Ovary (tissue), 3 donors: ENCODE data around the gene PBLD.
"Not testable (repeated sequence)": the region's sequence is repeated elsewhere in the genome, so short reads cannot be mapped to it uniquely, and the experiment has no call there.

Source experiments
- POLR2A ChIP-seq: fragments of 450-650 bp; IDR thresholded peaks from one replicate; pipeline ENCODE4 v1.6.1; 2017; ENCODE audit warnings: antibody characterized with exemption, mild to moderate bottlenecking, moderate library complexity
- TF ChIP-seq, protein P1 (sequence below), 3 donors: fragments of 450-650 bp in 2 of 3; fragments of 200-600 bp in 1 of 3; IDR thresholded peaks; one replicate each; pipeline versions ENCODE4 v1.5.1 to v1.8.0; 2016 to 2022; ENCODE audit warnings: antibody characterized with exemption in 3 of 3, mild to moderate bottlenecking in 1 of 3
- donor health status: DM: no; HTN: no; CAD: no.

DNA sequence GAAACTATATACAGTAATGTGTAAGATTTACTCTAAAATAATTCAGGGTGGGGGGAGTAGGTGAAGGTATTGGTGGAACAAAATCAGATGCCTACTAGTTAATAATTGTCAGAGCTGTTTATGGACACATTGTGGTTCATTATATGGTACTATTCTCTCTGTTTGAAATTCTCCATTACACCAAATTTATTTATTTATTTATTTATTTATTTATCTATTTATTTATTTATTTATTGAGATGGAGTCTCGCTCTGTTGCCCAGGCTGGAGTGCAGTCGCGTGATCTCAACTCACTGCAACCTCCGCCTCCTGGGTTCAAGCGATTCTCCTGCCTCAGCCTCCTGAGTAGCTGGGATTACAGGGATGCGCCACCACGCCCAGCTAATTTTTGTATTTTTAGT, 86.3 kb downstream of the PBLD start:
- TF ChIP-seq, protein P1, sequence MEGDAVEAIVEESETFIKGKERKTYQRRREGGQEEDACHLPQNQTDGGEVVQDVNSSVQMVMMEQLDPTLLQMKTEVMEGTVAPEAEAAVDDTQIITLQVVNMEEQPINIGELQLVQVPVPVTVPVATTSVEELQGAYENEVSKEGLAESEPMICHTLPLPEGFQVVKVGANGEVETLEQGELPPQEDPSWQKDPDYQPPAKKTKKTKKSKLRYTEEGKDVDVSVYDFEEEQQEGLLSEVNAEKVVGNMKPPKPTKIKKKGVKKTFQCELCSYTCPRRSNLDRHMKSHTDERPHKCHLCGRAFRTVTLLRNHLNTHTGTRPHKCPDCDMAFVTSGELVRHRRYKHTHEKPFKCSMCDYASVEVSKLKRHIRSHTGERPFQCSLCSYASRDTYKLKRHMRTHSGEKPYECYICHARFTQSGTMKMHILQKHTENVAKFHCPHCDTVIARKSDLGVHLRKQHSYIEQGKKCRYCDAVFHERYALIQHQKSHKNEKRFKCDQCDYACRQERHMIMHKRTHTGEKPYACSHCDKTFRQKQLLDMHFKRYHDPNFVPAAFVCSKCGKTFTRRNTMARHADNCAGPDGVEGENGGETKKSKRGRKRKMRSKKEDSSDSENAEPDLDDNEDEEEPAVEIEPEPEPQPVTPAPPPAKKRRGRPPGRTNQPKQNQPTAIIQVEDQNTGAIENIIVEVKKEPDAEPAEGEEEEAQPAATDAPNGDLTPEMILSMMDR (IDR thresholded peaks at IDR 0.05) = not testable (repeated sequence)
- TF ChIP-seq POLR2A = not testable (repeated sequence)
